Myocyte (in vitro differentiated cells): Measurements from ENCODE around the gene AGPS. TPM values are rescaled to one million over a fixed set of nuclear protein-coding genes. Genes with fewer than 3 reads are reported as not detected.

Source experiments
- DNase-seq: peaks from one replicate; pipeline ENCODE4 v3.0.0-alpha.2; 2012; ENCODE audit warnings: low read depth
- total RNA-seq: library from RNA; depleted of rRNA; stranded (reverse); fragments of >200 nt; gene quantifications from 2 replicates; pipeline ENCODE4 v1.2.3, GENCODE V29; 2014

Gene AGPS
- total RNA-seq, 1 donor from 2014 or later = 37.4 TPM

- peak; percentile 61 for DNase-seq
Observed at GRCh38 chr2:177585234-177585863, 192.8 kb downstream of the AGPS start.

- DNase-seq = no peak
Observed at GRCh38 chr2:177586154-177586553, 193.6 kb downstream of the AGPS start.

DNA sequence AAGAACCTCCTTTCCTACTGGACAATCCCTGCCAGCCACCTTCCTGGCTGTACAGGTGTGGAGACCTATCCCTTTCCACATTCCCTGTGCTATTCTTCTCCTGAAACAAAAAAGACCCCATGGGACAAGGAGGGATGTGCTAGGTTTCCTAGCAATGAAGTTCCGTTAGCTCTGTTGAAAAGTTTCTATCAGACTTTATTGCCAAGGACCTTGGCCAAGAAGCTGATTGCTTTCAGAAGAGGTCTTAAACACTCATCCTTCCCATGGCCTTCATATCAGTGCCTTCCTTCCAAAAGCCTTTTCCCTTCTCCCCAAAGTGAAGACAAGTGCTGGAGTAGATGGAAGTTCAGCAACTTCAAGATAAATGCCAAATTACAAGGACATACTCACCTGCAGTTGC is 194.8 kb downstream of the AGPS start:
- DNase-seq = no peak

DNA sequence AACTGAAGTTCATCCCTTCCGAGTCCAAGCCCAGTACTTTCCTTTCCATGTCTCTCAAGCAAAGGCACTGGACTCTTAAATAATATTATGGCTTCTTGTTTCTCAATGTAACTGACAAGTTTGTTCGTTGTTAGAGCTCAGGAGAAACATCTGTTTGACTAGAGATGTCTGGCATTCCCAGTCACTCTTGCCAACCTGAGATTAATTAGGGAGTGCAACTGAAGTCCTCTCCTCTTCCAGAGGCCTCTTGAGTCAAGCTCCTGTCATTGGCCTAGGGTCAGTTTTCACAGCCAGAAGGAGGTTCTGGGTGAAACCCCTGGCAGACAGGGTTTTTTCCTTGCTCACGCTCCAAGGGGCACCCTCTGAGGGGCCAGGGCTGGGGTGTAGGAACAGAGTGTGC is 196.1 kb downstream of the AGPS start:
- DNase-seq = no peak

DNA sequence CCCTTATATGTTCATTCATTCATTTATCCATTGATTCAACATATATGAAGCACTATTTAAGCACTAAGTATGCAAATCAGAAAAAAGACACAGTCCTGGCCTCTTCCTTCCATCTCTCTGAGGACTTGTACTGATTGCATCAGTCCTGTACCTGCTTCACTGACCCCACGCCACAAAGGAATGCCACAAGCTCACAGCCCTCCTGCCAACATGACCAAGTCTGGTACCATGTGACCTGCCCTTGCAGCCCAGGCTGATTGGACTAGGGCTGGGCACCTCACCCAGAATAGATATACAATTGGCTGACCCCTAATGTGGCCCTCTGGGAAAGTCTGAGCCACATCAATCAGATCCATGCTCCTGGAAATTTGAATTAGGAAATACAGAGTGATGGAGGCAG is 196.6 kb downstream of the AGPS start:
- no peak for DNase-seq

DNA sequence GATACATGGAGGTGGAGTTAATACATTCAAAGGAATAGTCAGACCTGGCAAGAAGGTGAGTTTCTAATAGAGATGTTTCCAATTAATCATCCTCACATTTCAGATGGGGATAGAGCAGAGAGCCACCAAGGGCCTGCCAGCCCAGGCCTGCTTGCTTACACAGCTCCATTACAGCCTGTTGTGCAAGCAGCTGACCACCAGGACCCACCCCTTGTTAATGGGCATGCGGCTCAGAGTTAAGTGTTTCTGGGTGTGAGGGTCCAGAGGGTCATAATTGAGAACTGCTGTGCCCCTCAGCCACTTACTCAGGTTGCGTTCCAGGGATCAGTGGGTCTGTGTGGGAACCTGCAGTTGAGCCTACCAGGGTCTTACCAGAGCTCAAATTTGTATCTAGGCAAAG is 199.8 kb downstream of the AGPS start:
- no peak for DNase-seq

DNA sequence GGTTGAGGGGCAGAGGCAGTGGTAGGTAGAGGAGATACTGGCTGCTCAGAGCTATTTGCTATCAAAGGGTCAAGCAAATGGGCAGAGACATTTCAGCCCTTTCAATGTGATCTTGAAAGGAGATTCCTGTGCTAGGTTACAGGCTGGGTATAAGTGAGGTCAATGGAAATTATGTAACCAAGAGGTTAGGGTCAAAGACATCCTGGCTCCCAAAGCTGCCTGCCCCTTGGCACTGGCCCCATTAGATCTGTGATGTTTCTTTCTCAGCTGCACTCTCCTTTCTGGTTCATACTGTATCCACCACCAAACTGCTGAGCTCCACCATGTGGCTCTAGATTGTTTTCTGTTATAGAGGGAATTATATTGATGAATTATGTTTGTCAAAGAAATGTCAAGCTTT is 200.4 kb downstream of the AGPS start:
- DNase-seq = no peak

DNA sequence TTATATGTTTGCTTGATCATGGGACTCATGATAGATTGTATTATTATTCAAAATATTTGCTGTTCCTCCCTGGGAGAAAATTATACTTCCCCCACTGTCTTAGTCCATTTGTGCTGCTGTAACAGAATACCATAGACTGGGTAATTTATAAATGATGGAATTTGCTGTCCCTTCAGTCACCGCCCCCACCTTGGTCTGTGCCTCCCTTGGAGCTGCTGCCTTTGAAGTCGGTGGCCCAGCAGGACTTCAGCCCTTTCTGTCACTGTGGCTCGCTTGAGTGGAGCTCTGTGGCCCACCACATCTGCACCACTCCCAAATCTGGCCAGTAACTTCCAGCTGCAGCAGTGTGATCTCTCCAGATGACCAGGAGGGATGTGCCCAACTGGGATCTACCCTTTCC is 200.8 kb downstream of the AGPS start:
- DNase-seq = no peak

Other genes starting within 250 kb of the AGPS start
- 29.2 and 29.6 TPM in 2 replicates for gene HNRNPA3, start 180.0 kb upstream of the AGPS start, total RNA-seq
- 78.2 and 107 TPM in 2 replicates for gene NFE2L2, start 128.0 kb upstream of the AGPS start, total RNA-seq